GM18498 (cell line): ENCODE results near the gene CD59.
"Not testable (repeated sequence)": the region's sequence is repeated elsewhere in the genome, so short reads cannot be mapped to it uniquely, and the experiment has no call there.

Experiments
- ATAC-seq: cut with Tn5 transposase; IDR thresholded peaks from one replicate; pipeline ENCODE4 v1.9.1; 2021; ENCODE audit warnings: mild to moderate bottlenecking, moderate library complexity; ENCODE audit not compliant: unreplicated experiment

The CD59 gene

GRCh38 chr11:33669598-33670249, 66.5 kb downstream of the CD59 start:
- no peak for ATAC-seq

GRCh38 chr11:33668951-33669596, 67.1 kb downstream of the CD59 start:
- no peak for ATAC-seq

- no peak for ATAC-seq
Observed at GRCh38 chr11:33668468-33668825, 67.8 kb downstream of the CD59 start.

GRCh38 chr11:33667819-33668467, 68.3 kb downstream of the CD59 start:
- ATAC-seq, result no peak

GRCh38 chr11:33665350-33666106, 70.7 kb downstream of the CD59 start:
- no peak for ATAC-seq

DNA sequence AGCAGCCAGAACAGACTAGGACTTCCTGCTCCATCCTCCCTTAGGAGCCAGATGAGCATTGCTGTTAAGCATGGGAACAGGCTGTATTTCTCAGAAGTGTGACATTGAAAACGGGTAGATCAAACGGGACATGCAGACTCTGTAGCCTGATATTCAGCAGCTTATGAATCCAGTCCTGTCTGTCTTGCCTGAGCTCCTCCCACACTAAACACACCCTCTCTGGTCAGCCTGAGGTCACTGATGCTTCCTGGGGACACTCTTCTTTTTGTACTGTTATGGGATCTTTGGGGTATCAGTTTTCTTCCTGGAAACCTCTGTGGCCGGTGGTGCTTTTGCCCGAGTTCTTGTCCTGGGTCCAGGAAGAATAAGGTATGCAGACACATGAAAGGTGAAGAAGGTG, 71.4 kb downstream of the CD59 start:
- no peak for ATAC-seq

- no peak for ATAC-seq
Observed at GRCh38 chr11:33664166-33664565, 72.1 kb downstream of the CD59 start.

GRCh38 chr11:33663121-33663520, 73.1 kb downstream of the CD59 start:
- no peak for ATAC-seq

DNA sequence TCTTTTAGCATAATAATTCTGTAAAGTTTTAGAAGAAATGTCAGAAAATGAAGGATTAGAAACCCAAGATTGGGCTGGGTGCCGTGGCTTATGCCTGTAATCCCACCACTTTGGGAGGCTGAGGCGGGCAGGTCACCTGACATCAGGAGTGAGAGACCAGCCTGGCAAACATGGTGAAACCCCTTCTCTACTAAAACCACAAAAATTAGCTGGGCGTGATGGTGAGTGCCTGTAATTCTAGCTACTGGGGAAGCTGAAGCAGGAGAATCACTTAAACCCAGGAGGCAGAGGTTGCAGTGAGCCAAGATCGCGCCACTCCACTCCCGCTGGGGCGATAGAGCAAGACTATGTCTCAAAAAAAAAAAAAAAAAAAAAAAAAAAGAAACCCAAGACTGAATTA, 74.7 kb downstream of the CD59 start:
- not testable (repeated sequence) for ATAC-seq

GRCh38 chr11:33660962-33661361, 75.3 kb downstream of the CD59 start:
- ATAC-seq, result no peak

- ATAC-seq, result no peak
Observed at GRCh38 chr11:33659370-33660139, 76.7 kb downstream of the CD59 start.

GRCh38 chr11:33658195-33658900, 77.9 kb downstream of the CD59 start:
- no peak for ATAC-seq

DNA sequence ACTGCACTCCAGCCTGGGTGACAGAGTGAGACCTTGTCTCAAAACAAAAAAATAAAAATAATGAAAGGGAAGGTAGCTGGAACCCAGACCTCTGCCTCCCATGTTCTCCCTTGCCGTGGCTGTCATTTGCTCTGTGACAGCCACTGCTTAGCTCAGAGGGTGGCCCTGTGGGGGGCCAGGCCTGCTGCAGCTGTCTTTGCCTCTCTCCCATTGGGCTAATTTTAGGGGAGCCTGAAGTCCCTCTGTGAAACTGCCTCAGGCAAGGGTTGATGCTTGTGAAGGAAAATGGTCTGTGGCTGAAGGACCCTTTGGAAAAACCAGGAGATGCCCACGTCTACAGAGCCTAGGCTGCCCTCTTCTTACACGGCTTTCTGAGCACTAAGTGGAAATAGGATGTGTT, 78.5 kb downstream of the CD59 start:
- ATAC-seq, result no peak

- no peak for ATAC-seq
Observed at GRCh38 chr11:33656768-33657167, 79.5 kb downstream of the CD59 start.

DNA sequence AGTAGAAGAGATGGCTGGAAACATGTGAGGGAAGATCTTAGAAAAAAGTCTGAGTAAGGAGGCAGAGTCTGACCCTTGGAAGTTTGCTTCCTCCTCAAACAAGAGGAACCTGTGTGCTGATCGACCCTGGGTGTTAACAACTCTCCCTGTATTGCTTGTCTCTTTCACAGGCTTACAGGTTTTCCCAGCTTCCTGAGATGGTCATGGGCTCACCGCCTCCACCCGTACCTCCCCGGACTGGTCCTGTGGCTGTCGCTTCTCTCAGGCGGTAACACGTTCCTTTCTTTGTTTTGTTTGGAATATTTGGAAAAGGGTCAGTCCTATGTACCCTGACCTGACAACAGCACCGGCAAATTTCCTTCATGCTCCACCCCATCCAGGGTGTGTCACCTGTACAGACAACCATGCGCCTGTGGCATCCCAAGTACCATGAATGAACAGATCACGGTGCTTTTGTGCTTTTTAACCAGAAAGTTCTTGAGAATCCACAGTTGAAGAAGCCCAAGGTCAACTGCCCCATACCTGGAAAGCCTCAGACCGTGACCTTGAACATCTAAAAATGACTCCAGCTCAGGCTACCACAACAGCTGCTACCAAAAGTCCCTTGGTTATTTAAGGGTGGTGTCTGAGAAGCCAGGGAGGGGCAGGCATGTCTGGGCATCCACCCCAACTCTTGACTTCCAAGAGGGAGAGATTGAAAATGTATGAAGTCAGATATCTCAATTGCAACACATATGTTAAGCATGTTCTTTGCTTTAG, 80.2 kb downstream of the CD59 start:
- peak; percentile 77 for ATAC-seq

GRCh38 chr11:33654594-33654993, 81.6 kb downstream of the CD59 start:
- ATAC-seq, result no peak
